Right ventricle myocardium superior (tissue), 1 donor: ENCODE measurements around the gene GNAT2. TPM values are rescaled to one million over a fixed set of nuclear protein-coding genes. Genes with fewer than 3 reads are reported as not detected.
"Not testable (repeated sequence)": the region's sequence is repeated elsewhere in the genome, so short reads cannot be mapped to it uniquely, and the experiment has no call there.

ENCODE experiments used
- ATAC-seq: fragments of 200-7000 bp; cut with Tn5 transposase; one replicate; pipeline ENCODE4 v1.9.1; 2020; ENCODE audit warnings: mild to moderate bottlenecking; ENCODE audit not compliant: poor library complexity
- DNase-seq: peaks from one replicate; pipeline ENCODE4 v3.0.0-alpha.2; 2020
- intact Hi-C: fragments of 100-400 bp; cut with DNase I; formaldehyde crosslinking; loops from one replicate; pipeline ENCODE4 v1.11.2; 2022
- long read RNA-seq: library from polyadenylated mRNA; unstranded; transcript quantifications from one replicate; pipeline ENCODE4 v2.0.0, GENCODE V29; 2021
- total RNA-seq: library from RNA; stranded (reverse); fragmentation: NEBNext Ultra II Directional; extraction: Animal tissue kit (Norgen Biotek cat#: 25700); gene quantifications from one replicate; pipeline ENCODE4 v1.2.1, GENCODE V29; 2021
- donor health status: DM: no; HTN: yes; CAD: no; lungs with severe emphysema.

Gene GNAT2
- total RNA-seq: not detected
- long read RNA-seq: 0 reads

GRCh38 chr1:109619576-109620400 is at the start of gene GNAT2, which contains the start of gene AMPD2:
Gene GNAT2 (minus strand): TSS chr1:109619616. CDS start chr1:109612870, 6,746 bp downstream.
Gene AMPD2 (plus strand): TSS chr1:109619837. CDS start chr1:109621176, 1,339 bp downstream.
- DNase-seq: peak; percentile 90
- peak; percentile 78 for ATAC-seq
- intact Hi-C loops: no loop called here

DNA sequence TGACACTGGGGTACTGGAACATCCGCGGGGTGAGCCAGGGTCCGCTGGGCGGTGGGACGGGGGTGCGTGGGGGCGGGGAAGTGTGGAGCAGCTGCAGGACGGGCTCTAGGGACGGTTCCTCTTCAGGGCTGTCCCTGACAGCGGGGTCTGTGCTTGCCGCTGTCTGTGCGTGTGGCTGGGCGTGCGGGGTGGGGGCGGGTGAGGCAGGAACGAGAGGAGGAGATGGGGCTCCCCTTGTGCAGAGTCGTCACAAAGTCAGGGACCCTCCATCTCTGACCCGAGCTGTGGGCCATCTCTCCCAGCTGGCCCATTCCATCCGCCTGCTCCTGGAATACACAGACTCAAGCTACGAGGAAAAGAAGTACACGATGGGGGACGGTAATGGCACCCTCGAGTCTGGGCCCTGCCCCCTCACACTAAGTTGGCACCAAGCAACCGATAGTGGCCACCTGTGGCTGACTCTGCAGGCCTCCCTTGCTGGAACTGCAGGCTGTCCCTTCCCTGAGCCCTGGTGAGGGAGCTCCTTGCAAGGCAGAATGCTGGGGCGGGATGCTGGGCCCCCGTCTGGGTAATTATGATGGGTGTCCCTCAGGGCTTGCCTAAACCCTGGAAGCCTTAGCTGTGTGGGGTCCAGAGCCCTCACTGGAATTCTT is 48.8 kb upstream of the GNAT2 start:
- intact Hi-C loops: loop anchor here (5.0 kb wide), 1 partner anchor 99 kb away; no protein-coding TSS in a partner anchor
- DNase-seq (no peak), ATAC-seq (peak; percentile 31)

DNA sequence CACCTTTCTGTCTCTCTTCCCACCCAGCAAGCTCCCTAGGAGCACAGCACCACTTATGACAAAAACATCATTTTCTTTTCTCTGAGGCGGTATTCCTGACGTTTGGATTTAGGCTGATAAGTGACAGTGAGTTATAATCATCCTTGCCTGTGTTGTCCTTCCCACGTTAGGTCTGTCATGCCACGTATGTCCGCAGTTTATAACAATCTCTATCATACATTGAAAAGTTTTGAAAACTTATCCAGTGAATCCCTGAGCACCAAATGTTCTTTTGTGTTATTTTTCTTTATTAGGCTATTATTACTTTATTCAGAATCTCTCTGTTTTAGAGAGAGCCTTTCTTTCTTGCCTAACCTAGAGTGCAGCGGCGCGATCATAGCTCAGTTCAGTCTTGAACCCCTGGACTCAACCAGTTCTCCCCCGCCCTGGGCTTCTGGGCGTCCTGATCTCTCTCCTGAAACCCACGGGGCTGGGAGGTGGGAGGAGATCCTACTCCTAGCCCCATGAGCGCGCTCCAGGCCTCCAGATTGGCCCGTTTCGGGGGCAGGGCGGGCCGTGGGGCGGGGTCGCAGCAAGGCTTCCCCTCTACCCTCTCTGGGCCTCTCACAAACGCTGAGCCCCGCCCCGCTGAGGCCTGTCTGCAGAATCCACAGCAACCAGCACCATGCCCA is 48.2 kb upstream of the GNAT2 start, which contains the start of gene GSTM2:
Gene GSTM2, plus strand, starts transcription at position 606 of the 671 bp plus-strand sequence. Its CDS starts 59 bp downstream, at position 665.
- intact Hi-C loops: loop anchor here (5.0 kb wide), 1 partner anchor 100 kb away; no protein-coding TSS in a partner anchor
- peak; percentile 99 for ATAC-seq

GRCh38 chr1:109664671-109665070 is 45.3 kb upstream of the GNAT2 start:
- intact Hi-C loops: loop anchor here (5.0 kb wide), 1 partner anchor 103 kb away; no protein-coding TSS in a partner anchor
- no peak for ATAC-seq
- no peak for DNase-seq

More for the DNA sequence above, 48.2 kb upstream of the GNAT2 start, which contains the start of gene GSTM2:
- peak; percentile 97 for DNase-seq

DNA sequence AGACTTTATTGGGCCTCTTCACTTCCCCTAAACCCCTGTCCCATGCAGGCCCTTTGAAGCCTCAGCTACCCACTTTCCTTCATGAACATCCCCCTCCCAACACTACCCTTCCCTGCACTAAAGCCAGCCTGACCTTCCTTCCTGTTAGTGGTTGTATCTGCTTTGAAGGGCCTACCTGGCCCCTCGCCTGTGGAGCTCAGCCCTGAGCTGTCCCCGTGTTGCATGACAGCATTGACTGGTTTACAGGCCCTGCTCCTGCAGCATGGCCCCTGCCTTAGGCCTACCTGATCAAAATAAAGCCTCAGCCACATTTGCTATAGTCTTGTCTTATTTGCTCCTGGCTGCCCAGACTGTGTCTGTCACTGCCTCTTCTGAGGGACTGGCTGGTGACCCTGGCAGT is 42.0 kb upstream of the GNAT2 start:
- intact Hi-C loops: no loop called here
- ATAC-seq (no peak), DNase-seq (no peak)

GRCh38 chr1:109660691-109661026 is 41.2 kb upstream of the GNAT2 start:
- not testable (repeated sequence) for ATAC-seq, DNase-seq

DNA sequence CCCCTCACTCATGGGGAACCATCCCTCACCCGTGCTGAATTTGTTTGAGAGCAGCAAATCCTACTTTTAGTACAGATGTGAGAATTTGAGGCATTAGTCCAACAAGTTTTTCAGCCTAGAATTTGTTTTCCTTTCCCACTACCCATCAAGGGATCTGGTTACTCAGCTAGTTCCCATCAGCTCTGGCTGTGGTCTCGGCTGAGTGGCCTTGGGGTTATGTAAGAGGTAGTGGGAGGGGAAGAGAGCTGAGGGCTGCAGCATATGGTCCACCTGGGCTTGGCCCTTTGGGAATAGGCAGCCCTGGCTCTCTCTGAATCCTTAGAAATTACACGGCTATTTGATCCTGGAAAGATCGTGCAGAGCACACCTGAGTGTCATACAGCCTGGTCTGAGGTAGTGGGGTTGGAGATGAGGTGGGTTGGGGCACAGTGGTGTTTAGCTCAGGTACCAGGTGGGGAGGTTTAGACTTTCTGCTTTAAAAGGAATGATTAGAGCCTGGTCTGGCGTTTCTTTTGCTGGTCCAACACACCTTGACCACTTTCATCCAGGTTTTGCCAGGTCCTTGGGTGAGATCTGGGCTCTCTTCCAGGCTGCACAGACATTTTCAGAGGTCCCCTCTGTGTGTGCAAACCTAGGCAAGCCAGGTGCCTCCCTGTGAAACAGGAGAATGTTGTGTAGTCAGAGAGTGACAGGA is 40.7 kb upstream of the GNAT2 start:
- ATAC-seq (no peak), DNase-seq (no peak)
- intact Hi-C loops: no loop called here

More at GRCh38 chr1:109660691-109661026, 41.2 kb upstream of the GNAT2 start:
- intact Hi-C loops: not testable (repeated sequence)

DNA sequence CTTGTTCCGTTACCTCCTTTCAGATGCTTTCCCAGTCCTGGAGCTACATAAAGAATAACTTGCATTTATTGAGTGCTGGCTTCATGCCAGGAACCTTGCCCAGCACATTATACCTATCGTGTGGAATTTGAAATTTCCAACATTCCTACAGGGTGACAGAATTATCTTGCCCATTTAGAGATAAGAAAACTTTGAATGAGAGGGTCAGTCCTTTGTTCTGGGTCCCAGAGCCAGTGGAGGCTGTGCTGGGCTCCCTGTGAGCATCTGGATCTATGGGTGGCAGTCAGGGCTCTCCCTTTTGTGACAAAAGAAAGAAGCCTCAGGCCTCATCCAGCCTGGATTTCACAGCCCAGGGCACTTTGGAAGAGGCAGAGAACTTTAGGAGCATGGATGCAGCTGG is 39.7 kb upstream of the GNAT2 start:
- intact Hi-C loops: no loop called here
- ATAC-seq: no peak
- no peak for DNase-seq

DNA sequence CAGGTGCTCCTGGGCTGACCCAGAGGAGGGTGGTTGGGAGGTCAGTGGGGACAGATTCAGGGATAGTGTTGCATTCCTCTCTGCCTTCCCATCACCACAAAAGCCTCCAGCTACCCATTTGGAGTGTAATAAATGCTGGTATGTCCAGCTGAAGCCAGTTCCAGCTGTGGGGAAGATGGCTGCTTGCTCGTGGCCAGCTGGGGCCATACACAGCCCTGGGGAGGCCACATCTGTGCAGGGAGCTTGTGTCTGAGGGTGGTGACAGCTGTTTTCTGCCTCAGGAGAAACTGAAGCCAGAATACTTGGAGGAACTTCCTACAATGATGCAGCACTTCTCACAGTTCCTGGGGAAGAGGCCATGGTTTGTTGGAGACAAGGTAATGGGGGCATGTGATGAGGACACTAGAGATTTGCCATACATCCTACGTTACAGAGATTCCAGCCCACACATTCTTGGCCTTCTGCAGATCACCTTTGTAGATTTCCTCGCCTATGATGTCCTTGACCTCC is 39.2 kb upstream of the GNAT2 start:
- DNase-seq (no peak), ATAC-seq (no peak)
- intact Hi-C loops: no loop called here

DNA sequence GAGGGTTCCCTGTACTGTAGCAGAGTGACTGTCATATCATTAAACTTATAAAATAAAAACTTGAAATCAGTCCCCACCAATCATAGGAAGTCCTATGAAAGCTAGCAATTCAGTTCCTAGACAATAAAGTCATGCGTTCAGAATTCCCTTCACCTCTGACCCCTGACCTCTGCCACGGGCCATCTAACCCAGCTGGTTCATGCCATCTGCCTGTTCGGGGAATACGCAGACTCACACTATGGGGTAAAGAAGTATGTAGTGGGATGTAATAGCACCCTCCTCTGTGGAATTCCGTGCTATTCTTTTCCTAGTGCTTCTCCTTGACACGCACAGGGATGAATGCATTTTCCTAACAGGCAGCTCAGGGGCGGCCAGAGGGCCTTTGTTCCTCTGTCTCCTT is 38.6 kb upstream of the GNAT2 start:
- intact Hi-C loops: no loop called here
- DNase-seq: no peak
- ATAC-seq: no peak

DNA sequence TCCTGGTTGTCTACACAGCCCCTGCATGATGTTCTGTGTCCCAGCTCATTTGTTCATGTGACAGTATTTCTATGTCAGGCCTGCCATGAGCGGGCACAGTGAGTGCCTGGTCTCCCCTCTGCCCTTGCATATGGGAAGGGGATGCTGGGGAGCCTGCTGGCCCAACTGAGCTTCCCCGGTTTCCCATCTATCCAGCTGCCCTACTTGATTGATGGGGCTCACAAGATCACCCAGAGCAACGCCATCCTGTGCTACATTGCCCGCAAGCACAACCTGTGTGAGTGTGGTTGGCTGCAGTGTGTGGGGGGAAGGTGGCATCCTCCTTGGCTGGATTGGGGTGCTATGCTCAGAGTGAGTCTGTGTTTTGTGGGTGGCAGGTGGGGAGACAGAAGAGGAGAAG is 38.0 kb upstream of the GNAT2 start:
- no peak for ATAC-seq
- intact Hi-C loops: no loop called here
- DNase-seq: no peak

DNA sequence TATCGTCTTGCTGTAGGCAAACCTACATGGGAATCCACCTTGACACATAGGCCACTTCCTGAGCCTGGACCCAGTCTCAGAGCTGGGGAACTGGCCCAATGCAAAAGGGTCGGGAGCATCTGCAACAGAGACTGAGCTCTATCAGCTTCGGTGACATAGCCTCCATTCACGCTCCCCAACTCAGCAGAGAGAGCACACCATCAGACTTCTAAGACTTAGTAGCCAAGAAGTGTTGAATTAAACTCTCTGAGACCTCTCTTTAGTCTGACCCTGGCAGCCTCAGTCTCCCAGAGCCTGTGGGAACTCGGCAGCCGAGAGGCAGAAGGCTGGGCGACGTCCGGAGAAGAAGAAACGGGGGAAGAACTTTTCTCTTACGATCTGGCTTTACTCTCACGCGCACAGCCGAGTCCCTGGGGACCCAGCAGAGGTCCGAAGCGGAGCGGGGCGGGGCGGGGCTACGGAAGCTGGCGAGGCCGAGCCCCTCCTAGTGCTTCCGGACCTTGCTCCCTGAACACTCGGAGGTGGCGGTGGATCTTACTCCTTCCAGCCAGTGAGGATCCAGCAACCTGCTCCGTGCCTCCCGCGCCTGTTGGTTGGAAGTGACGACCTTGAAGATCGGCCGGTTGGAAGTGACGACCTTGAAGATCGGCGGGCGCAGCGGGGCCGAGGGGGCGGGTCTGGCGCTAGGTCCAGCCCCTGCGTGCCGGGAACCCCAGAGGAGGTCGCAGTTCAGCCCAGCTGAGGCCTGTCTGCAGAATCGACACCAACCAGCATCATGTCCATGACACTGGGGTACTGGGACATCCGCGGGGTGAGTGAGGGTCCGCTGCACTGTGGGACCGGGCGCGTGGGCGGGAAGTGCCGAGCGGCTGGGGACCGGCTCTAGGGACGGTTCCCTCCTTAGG is 36.5 kb upstream of the GNAT2 start, which contains the start of gene GSTM4:
Gene GSTM4, plus strand, starts transcription at position 485 of the 905 bp plus-strand sequence. Its CDS starts 291 bp downstream, at position 776.
- intact Hi-C loops: no loop called here
- ATAC-seq (peak; percentile 98), DNase-seq (peak; percentile 94)

- ATAC-seq (no peak), DNase-seq (no peak)
- intact Hi-C loops: no loop called here
Measured at GRCh38 chr1:109654519-109654918, 35.1 kb upstream of the GNAT2 start.

- intact Hi-C loops: no loop called here
- ATAC-seq: no peak
Measured at GRCh38 chr1:109653306-109653705, 33.9 kb upstream of the GNAT2 start.

DNA sequence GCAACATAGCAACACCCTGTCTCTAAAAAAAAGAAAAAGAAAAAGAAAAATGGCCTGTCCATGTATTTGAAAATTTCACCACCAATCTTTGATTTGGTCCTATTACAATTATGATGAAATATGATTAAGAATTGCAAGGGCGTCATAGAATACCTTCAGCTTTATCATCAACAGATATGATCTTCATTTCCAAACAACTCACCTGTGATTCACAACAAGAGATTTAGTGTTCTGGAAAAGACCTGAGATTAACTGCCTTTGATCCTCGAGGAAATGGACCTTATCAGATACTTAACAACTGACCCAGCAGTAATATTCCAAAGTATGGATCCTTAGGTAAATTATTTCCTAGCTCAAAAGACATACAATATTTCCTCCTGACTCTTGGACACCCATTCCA is 33.0 kb upstream of the GNAT2 start:
- DNase-seq: no peak
- no peak for ATAC-seq
- intact Hi-C loops: no loop called here

More at GRCh38 chr1:109653306-109653705, 33.9 kb upstream of the GNAT2 start:
- DNase-seq: no peak

DNA sequence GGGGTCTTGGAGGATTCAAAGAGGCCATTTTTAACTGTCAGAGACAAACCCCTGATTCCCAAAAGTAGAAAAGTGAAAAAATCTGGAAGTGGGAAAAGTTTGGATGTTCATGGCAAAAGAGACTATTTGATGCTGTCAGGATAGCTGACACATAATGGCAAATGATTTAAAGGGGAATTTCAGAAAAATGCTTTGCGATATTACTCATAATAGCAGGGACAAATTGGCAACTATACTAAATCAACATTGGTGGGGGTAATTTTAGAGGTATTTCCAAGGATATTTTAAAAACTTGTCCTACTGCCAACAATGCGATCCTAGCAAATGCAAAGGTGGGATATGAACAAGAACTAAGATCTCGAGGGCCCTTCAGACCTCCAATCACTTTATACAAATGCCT is 31.2 kb upstream of the GNAT2 start:
- no peak for DNase-seq
- no peak for ATAC-seq
- intact Hi-C loops: no loop called here

GRCh38 chr1:109649491-109649914 is 30.1 kb upstream of the GNAT2 start:
- ATAC-seq: peak; percentile 48
- intact Hi-C loops: no loop called here

More at GRCh38 chr1:109649491-109649914, 30.1 kb upstream of the GNAT2 start:
- DNase-seq: no peak
